Stimulated activated naive CD4-positive, alpha-beta T cell treated with Interleukin-2 at 50 U/mL for 16 hours (primary cell): ENCODE measurements around the gene NDUFB3.

ENCODE experiments used
- DNase-seq: peaks from one replicate; lab custom pipeline; 2025; lab: John Stamatoyannopoulos, UW

Gene NDUFB3

DNA sequence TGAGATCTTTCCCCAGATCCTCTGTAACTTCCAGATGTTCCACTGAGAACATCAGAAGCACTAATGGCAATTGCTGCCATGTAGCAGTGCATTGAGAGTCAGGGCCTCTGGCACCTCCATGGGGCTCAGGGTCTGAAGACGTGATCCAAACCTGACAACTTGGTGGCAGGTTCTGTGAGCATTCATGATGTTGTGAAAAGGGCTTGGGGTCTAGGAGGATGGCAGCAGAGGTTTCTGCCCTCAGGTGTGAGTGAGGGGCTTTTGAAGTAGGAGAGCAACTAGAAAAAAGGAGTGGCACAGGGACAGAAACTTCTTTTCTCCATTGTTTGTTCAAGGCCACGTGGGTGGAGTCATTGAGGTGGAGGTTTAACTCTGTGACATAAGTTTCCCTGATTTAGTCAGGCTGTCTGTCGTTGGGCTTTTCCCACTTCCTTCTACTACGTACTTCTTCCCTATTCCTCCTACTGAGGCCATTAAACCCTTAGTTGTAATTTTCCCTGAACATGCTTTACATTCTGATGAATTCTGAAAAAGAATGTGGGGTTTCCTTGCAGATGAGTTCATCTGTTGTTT, 57.2 kb downstream of the NDUFB3 start:
- DNase-seq = peak; percentile 36

DNA sequence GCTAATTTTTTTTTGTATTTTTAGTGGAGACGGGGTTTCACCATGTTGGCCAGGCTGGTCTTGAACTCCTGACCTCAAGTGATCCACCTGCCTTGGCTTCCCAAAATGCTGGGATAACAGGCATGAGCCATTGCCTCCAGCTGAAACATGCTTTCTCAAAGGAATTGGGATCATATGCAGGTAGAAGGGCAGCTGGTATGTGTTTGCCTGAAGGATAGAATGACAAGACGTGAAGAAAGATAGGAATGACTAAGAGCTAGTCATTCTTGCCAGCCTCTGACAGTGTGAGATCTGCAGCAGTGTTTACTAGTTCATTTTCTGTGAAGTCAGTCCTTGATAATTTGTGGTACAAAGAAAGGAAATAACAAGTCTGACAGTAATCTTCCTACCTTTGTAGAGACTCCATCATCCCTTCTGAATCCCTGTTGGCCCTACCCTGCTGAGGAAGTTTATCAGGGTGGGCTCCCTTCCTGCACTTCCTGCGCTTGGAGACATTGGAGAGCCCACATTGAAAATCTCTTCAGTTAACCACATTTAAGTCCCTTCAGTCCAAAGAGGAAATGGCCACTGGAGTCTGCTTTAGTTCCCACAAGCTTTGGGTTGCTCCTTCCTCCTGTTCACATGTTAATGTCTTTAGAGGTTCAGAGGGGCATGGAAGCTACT, 58.9 kb downstream of the NDUFB3 start:
- peak; percentile 19 for DNase-seq

DNA sequence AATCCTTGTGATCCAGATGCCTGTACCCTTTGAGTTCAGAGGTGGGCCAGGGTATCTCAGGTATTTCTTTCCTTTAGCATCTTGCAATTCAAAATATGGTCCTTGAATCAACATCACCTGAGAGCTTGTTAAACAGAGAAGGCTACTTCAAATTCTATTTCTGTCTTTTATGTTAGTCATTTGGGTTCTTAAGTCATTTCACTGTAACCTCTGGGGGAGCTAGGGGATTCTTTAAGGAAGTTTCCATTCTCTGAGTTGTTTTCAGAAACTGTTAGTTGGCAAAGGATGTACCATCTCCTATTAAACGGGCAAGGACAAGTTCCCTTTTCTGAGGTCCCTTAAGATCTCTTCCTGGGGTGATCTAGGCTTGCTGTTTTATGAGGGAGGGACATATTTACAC, 60.7 kb downstream of the NDUFB3 start:
- DNase-seq = no peak
